SK-N-SH (cell line): ENCODE data around the gene PGBD2. TPM values are rescaled to one million over a fixed set of nuclear protein-coding genes. Genes with fewer than 3 reads are reported as not detected.
"Not testable (repeated sequence)": the region's sequence is repeated elsewhere in the genome, so short reads cannot be mapped to it uniquely, and the experiment has no call there.

Experiments used
- CTCF ChIA-PET: fragments of 300-600, 350-600 bp; formaldehyde crosslinking; extraction: SDS; loops from one replicate; lab custom pipeline; 2021; lab: Yijun Ruan, JAX
- POLR2A ChIA-PET: fragments of 350-600 bp; sonication (Branson Sonifier 250); formaldehyde crosslinking; extraction: SDS; loops from one replicate; lab custom pipeline; 2020; ENCODE audit warnings: antibody characterized with exemption, inconsistent platforms; lab: Yijun Ruan, JAX
- DNase-seq: peaks from one replicate; pipeline ENCODE4 v3.0.0; 2012
- H2AFZ ChIP-seq: fragments of 200-600 bp; sonication (generic); 2 replicates; pipeline ENCODE4 v1.8.1; 2016; ENCODE audit warnings: antibody characterized with exemption, mild to moderate bottlenecking, low read depth
- H3F3A ChIP-seq: fragments of 200-600 bp; sonication (generic); replicated peaks from 2 replicates; pipeline ENCODE3; 2016; ENCODE audit warnings: antibody characterized with exemption, mild to moderate bottlenecking; ENCODE audit not compliant: insufficient read depth
- H3K27ac ChIP-seq, 2 experiments: fragments of 200-500 bp in 1 of 2; fragments of 200-600 bp in 1 of 2; sonication (Bioruptor generic) in 1 of 2; sonication (generic), shearing (Covaris generic) in 1 of 2; 2 replicates each; pipeline versions ENCODE4 v1.5.1 to v1.6.1; 2014 to 2016; ENCODE audit warnings: low read depth in 2 of 2, inconsistent platforms in 1 of 2, low read length in 1 of 2, mild to moderate bottlenecking in 1 of 2, mixed read lengths in 1 of 2
- H3K27me3 ChIP-seq: fragments of 200-600 bp; sonication (generic), shearing (Covaris generic); 2 replicates; pipeline ENCODE4 v1.6.1; 2016; ENCODE audit warnings: mixed run types; ENCODE audit not compliant: insufficient read depth
- H3K36me3 ChIP-seq, 2 experiments: fragments of 200-500 bp in 1 of 2; fragments of 200-600 bp in 1 of 2; sonication (Bioruptor generic) in 1 of 2; sonication (generic) in 1 of 2; replicated peaks in 1 of 2; 2 replicates each; pipeline versions ENCODE3 to v1.5.1; 2014 to 2016; ENCODE audit warnings: low read length in 1 of 2, mild to moderate bottlenecking in 1 of 2; ENCODE audit not compliant: insufficient read depth in 2 of 2, control insufficient read depth in 1 of 2
- H3K4me1 ChIP-seq, 2 experiments: fragments of 200-500 bp in 1 of 2; fragments of 200-600 bp in 1 of 2; sonication (Bioruptor generic) in 1 of 2; sonication (generic), shearing (Covaris generic) in 1 of 2; 2 replicates each; pipeline versions ENCODE4 v1.5.1 to v1.6.1; 2014 to 2016; ENCODE audit warnings: low read depth in 1 of 2, low read length in 1 of 2, mixed run types in 1 of 2; ENCODE audit not compliant: insufficient read depth in 2 of 2, control insufficient read depth in 1 of 2
- H3K4me2 ChIP-seq: fragments of 200-600 bp; sonication (generic), shearing (Covaris generic); 2 replicates; pipeline ENCODE4 v1.6.1; 2017; ENCODE audit warnings: mixed run types
- H3K4me3 ChIP-seq, 2 experiments: fragments of 200-500 bp in 1 of 2; fragments of 200-600 bp in 1 of 2; sonication (Bioruptor generic) in 1 of 2; sonication (generic), shearing (Covaris generic) in 1 of 2; 2 replicates each; pipeline versions ENCODE4 v1.5.1 to v1.8.1; 2014 to 2016; ENCODE audit warnings: low read depth in 2 of 2, inconsistent platforms in 1 of 2, low read length in 1 of 2, mild to moderate bottlenecking in 1 of 2, mixed read lengths in 1 of 2, moderate library complexity in 1 of 2
- H3K79me2 ChIP-seq: fragments of 200-600 bp; sonication (generic); 2 replicates; pipeline ENCODE4 v1.8.1; 2017; ENCODE audit warnings: mild to moderate bottlenecking; ENCODE audit not compliant: insufficient read depth
- H3K9ac ChIP-seq: fragments of 200-600 bp; sonication (generic); 2 replicates; pipeline ENCODE4 v1.6.1; 2017; ENCODE audit warnings: mixed run types
- H3K9me2 ChIP-seq: fragments of 200-600 bp; sonication (generic); 2 replicates; pipeline ENCODE4 v1.6.1; 2017; ENCODE audit warnings: mixed run types
- H3K9me3 ChIP-seq: fragments of 200-600 bp; sonication (generic); 2 replicates; pipeline ENCODE4 v1.6.1; 2017; ENCODE audit warnings: mixed run types, mild to moderate bottlenecking, moderate library complexity
- H4K20me1 ChIP-seq: fragments of 200-600 bp; sonication (generic); 2 replicates; pipeline ENCODE4 v1.6.1; 2017; ENCODE audit warnings: mild to moderate bottlenecking, mixed run types; ENCODE audit not compliant: insufficient read depth
- CHD2 ChIP-seq: fragments of 150-350 bp; IDR thresholded peaks from 2 replicates; pipeline ENCODE4 v1.6.1; 2018; ENCODE audit warnings: low read length; ENCODE audit not compliant: partially characterized antibody
- CTCF ChIP-seq: fragments of 200-600 bp; sonication (generic); IDR thresholded peaks from 2 replicates; pipeline ENCODE4 v1.6.1; 2017; ENCODE audit warnings: antibody characterized with exemption, mild to moderate bottlenecking, moderate library complexity
- EZH2phosphoT487 ChIP-seq: fragments of 200-600 bp; sonication (generic); IDR thresholded peaks from 2 replicates; pipeline ENCODE4 v1.6.1; 2017; ENCODE audit warnings: low read depth, mixed run types, mild to moderate bottlenecking, antibody characterized with exemption, moderate library complexity, borderline replicate concordance
- GATA2 ChIP-seq: sonication (generic); formaldehyde crosslinking; IDR thresholded peaks from 2 replicates; pipeline ENCODE4 v1.5.0; 2020; ENCODE audit warnings: mild to moderate bottlenecking, missing genetic modification reagents
- MXI1 ChIP-seq: IDR thresholded peaks from 2 replicates; pipeline ENCODE4 v1.6.1; 2012; ENCODE audit warnings: mild to moderate bottlenecking, low read depth, low read length, improper control_type of control experiment
- PBX3 ChIP-seq: IDR thresholded peaks from 2 replicates; pipeline ENCODE4; 2012
- RAD21 ChIP-seq: IDR thresholded peaks from 2 replicates; pipeline ENCODE4 v1.6.1; 2012; ENCODE audit warnings: mild to moderate bottlenecking, low read length
- RCOR1 ChIP-seq: fragments of 150-350 bp; IDR thresholded peaks from 2 replicates; pipeline ENCODE4 v1.6.1; 2017; ENCODE audit warnings: antibody characterized with exemption, low read length
- RFX5 ChIP-seq: IDR thresholded peaks from 2 replicates; pipeline ENCODE4 v1.6.1; 2012; ENCODE audit warnings: mild to moderate bottlenecking, improper control_type of control experiment, low read length
- SMC3 ChIP-seq: IDR thresholded peaks from 2 replicates; pipeline ENCODE4 v1.6.1; 2012; ENCODE audit warnings: low read depth, low read length, improper control_type of control experiment
- TAF1 ChIP-seq: IDR thresholded peaks from 2 replicates; pipeline ENCODE4 v1.6.1; 2012; ENCODE audit warnings: low read depth, mild to moderate bottlenecking, low read length, moderate library complexity, borderline replicate concordance
- TCF12 ChIP-seq: IDR thresholded peaks from 2 replicates; pipeline ENCODE4 v1.4.0; 2012
- WGBS: methylation state at CpG from one replicate; pipeline ENCODE4 v1.1.6; 2017; ENCODE audit warnings: low lambda C conversion rate; 5-methylcytosine and 5-hydroxymethylcytosine counted together
- polyA plus RNA-seq, 3 experiments: library from polyadenylated mRNA; depleted of rRNA; stranded (reverse); fragments of >200 nt; gene quantifications; 2 replicates each; pipeline ENCODE4 v1.2.3, GENCODE V29; 2012

Gene PGBD2
- polyA plus RNA-seq, 1 of the 3 experiments (the other 2 are of a cell fraction) = 6.4 TPM

- Histone ChIP-seq H3F3A (peaks cover 21% of the 10 kb centered on the region), H3K79me2 (no peaks in the 10 kb centered on the region), H3K4me1 (peaks cover 9 to 15% of the 10 kb centered on the region in 2 experiments), H3K9me3 (no peaks in the 10 kb centered on the region), H3K4me2 (no peak overlapping the region), H2AFZ (no peak overlapping the region), H3K9ac (no peak overlapping the region), H4K20me1 (no peaks in the 10 kb centered on the region), H3K36me3 (no peaks in the 10 kb centered on the region), H3K9me2 (no peaks in the 10 kb centered on the region), H3K4me3 (no peak overlapping the region), H3K27ac (peak overlapping the region in 1 of 2 experiments; percentile 87; a peak in 2 of 4 replicates), H3K27me3 (no peaks in the 10 kb centered on the region)
- WGBS = 66% methylated on average over 9 of the region's 10 CpGs
- ChIA-PET CTCF (interaction anchor here (0.7 to 2.3 kb wide), 10 partner anchors 9 to 93 kb away, joined by 3 to 12 read pairs (median 4); no protein-coding TSS in a partner anchor), POLR2A (no interaction called here)
- no peak for TF ChIP-seq GATA2 (CRISPR knock-in tag)
- peak; percentile 75 for TF ChIP-seq SMC3
- TF ChIP-seq RCOR1 = peak; percentile 24; the same call in 1 of the 2 replicates
- no peak for TF ChIP-seq TAF1
- no peak for TF ChIP-seq EZH2phosphoT487
- TF ChIP-seq RAD21 = peak; percentile 81
- TF ChIP-seq CTCF = peak; percentile 74
- TF ChIP-seq RFX5 = peak; percentile 42; the same call in 1 of the 2 replicates
- no peak for TF ChIP-seq PBX3
- TF ChIP-seq MXI1 = peak; percentile 48; the same call in 1 of the 2 replicates
- TF ChIP-seq CHD2 = peak; percentile 40
- TF ChIP-seq TCF12 = no peak
- DNase-seq = peak; percentile 74
Measured at GRCh38 chr1:248924696-248925532, 18.9 kb downstream of the PGBD2 start.

GRCh38 chr1:248925859-248926258 is 19.8 kb downstream of the PGBD2 start:
- ChIA-PET POLR2A (interaction anchor here (0.6 kb wide), 1 partner anchor 69 kb away, joined by 3 read pairs; no protein-coding TSS in a partner anchor), CTCF (interaction anchor here (1.0 to 2.0 kb wide), 4 partner anchors 10 to 87 kb away, joined by 3 to 9 read pairs (median 4); no protein-coding TSS in a partner anchor)
- WGBS = 85% methylated on average over 4 of the region's 4 CpGs
- peaks cover 9 to 15% of the 10 kb centered on the region in 2 experiments for H3K4me1 ChIP-seq
- H2AFZ ChIP-seq, H3K36me3 ChIP-seq, H3K9me3 ChIP-seq, H3K9me2 ChIP-seq, H3K4me2 ChIP-seq, DNase-seq, H3K27me3 ChIP-seq, H3K4me3 ChIP-seq, H3K79me2 ChIP-seq, H3K9ac ChIP-seq, H4K20me1 ChIP-seq: not testable (repeated sequence)
- H3F3A ChIP-seq = peaks cover 21% of the 10 kb centered on the region
- peak overlapping the region in 1 of 2 experiments; percentile 87; a peak in 2 of 4 replicates for H3K27ac ChIP-seq
